DMS153 treated with DMSO at 0.1 percent for 48 hours (cell line): ENCODE measurements around the gene NACC2.
"Not testable (repeated sequence)": the region's sequence is repeated elsewhere in the genome, so short reads cannot be mapped to it uniquely, and the experiment has no call there.

Experiments used
- DNase-seq: peaks from one replicate; lab custom pipeline; 2025; ENCODE audit not compliant: unreplicated experiment; lab: John Stamatoyannopoulos, UW

The NACC2 gene

GRCh38 chr9:135983208-135984071, 111.6 kb downstream of the NACC2 start:
- no peak for DNase-seq

- no peak for DNase-seq
Observed at GRCh38 chr9:135982499-135983207, 112.4 kb downstream of the NACC2 start.

GRCh38 chr9:135980926-135981630, 114.0 kb downstream of the NACC2 start:
- DNase-seq = no peak

- DNase-seq = no peak
Observed at GRCh38 chr9:135979547-135980166, 115.4 kb downstream of the NACC2 start.

- DNase-seq = no peak
Observed at GRCh38 chr9:135978642-135979546, 116.2 kb downstream of the NACC2 start.

GRCh38 chr9:135976944-135977343, 118.1 kb downstream of the NACC2 start:
- no peak for DNase-seq

- DNase-seq = no peak
Observed at GRCh38 chr9:135976531-135976930, 118.6 kb downstream of the NACC2 start.

- DNase-seq = no peak
Observed at GRCh38 chr9:135975834-135976233, 119.3 kb downstream of the NACC2 start.

GRCh38 chr9:135974220-135974573, 120.9 kb downstream of the NACC2 start:
- no peak for DNase-seq

- no peak for DNase-seq
Observed at GRCh38 chr9:135973277-135974219, 121.5 kb downstream of the NACC2 start.

- DNase-seq = no peak
Observed at GRCh38 chr9:135971892-135972291, 123.2 kb downstream of the NACC2 start.

- no peak for DNase-seq
Observed at GRCh38 chr9:135971111-135971766, 123.8 kb downstream of the NACC2 start.

GRCh38 chr9:135970128-135970815, 124.8 kb downstream of the NACC2 start:
- no peak for DNase-seq

- no peak for DNase-seq
Observed at GRCh38 chr9:135969064-135969683, 125.9 kb downstream of the NACC2 start.

GRCh38 chr9:135968601-135969000, 126.5 kb downstream of the NACC2 start:
- DNase-seq = no peak

GRCh38 chr9:135968083-135968476, 127.0 kb downstream of the NACC2 start:
- no peak for DNase-seq

GRCh38 chr9:135966916-135967260, 128.2 kb downstream of the NACC2 start:
- DNase-seq = not testable (repeated sequence)
